Astrocyte of the spinal cord (primary cell): ENCODE measurements around the gene SHPK.
A peak's percentile ranks its signal among the peaks of the same experiment; 100 is the strongest.

Source experiments
- DNase-seq: peaks from one replicate; pipeline ENCODE4 v3.0.0; 2011; ENCODE audit warnings: low read depth, low spot score
- H3K4me3 ChIP-seq: 2 replicates; pipeline ENCODE4 v1.5.1; 2011; ENCODE audit warnings: low read depth, mild to moderate bottlenecking, low read length, moderate library complexity
- CTCF ChIP-seq: IDR thresholded peaks from 2 replicates; pipeline ENCODE4 v1.5.1; 2012; ENCODE audit warnings: low read depth, mild to moderate bottlenecking, low read length, inconsistent platforms
- in situ Hi-C: cut with HindIII; loops from 2 replicates; pipeline ENCODE4 v1.10.0; 2017; ENCODE audit warnings: low sequenced_read_pairs

Gene SHPK

GRCh38 chr17:3660311-3660891, 24.4 kb upstream of the SHPK start:
- no peak overlapping the region for H3K4me3 ChIP-seq
- no peak for TF ChIP-seq CTCF
- in situ Hi-C loops, result no loop called here
- DNase-seq, result no peak

GRCh38 chr17:3659541-3660111, 23.6 kb upstream of the SHPK start:
- TF ChIP-seq CTCF, result peak; percentile 4
- in situ Hi-C loops, result no loop called here
- peak; percentile 90 for DNase-seq
- H3K4me3 ChIP-seq, result no peak overlapping the region

GRCh38 chr17:3658784-3659449, 22.9 kb upstream of the SHPK start:
- DNase-seq, result no peak
- H3K4me3 ChIP-seq, result no peak overlapping the region
- in situ Hi-C loops, result no loop called here
- TF ChIP-seq CTCF, result no peak

- no peak for DNase-seq
- in situ Hi-C loops, result no loop called here
- no peak overlapping the region for H3K4me3 ChIP-seq
- TF ChIP-seq CTCF, result no peak
Measured at GRCh38 chr17:3657874-3658783, 22.1 kb upstream of the SHPK start.

GRCh38 chr17:3657588-3657869, 21.5 kb upstream of the SHPK start:
- in situ Hi-C loops, result no loop called here
- no peak for DNase-seq
- H3K4me3 ChIP-seq, result no peak overlapping the region
- TF ChIP-seq CTCF, result no peak

GRCh38 chr17:3656755-3657587, 20.9 kb upstream of the SHPK start:
- no peak overlapping the region for H3K4me3 ChIP-seq
- DNase-seq, result no peak
- no peak for TF ChIP-seq CTCF
- in situ Hi-C loops, result no loop called here
